PFSK-1 (cell line): Measurements from ENCODE around the gene EEF1AKMT3.

Source experiments
- FOXP2 ChIP-seq: optimal IDR thresholded peaks from 2 replicates; pipeline ENCODE3; 2011; ENCODE audit warnings: borderline replicate concordance, control low read depth, inconsistent platforms; ENCODE audit not compliant: insufficient read depth; ENCODE audit errors: extremely low read length, extremely low read depth
- POLR2AphosphoS5 ChIP-seq: IDR thresholded peaks from 2 replicates; pipeline ENCODE4 v1.6.1; 2012; ENCODE audit warnings: low read depth, mild to moderate bottlenecking, control low read depth, low read length, moderate library complexity
- SIN3A ChIP-seq: IDR thresholded peaks from 2 replicates; pipeline ENCODE4 v1.6.1; 2012; ENCODE audit warnings: mild to moderate bottlenecking, low read length, moderate library complexity, borderline replicate concordance; ENCODE audit not compliant: insufficient read depth
- TAF1 ChIP-seq: IDR thresholded peaks from 2 replicates; pipeline ENCODE4 v1.6.1; 2012; ENCODE audit warnings: low read length, control low read depth, borderline replicate concordance; ENCODE audit not compliant: insufficient read depth
- TF ChIP-seq, protein P1 (sequence below), 2 experiments: IDR thresholded peaks; 2 replicates each; pipeline versions ENCODE4 v1.6.1 to v1.8.0; 2011 to 2012; ENCODE audit warnings: low read depth in 2 of 2, low read length in 2 of 2, control low read depth in 1 of 2, inconsistent platforms in 1 of 2, mild to moderate bottlenecking in 1 of 2, moderate library complexity in 1 of 2; ENCODE audit not compliant: insufficient read depth in 1 of 2

The EEF1AKMT3 gene

DNA sequence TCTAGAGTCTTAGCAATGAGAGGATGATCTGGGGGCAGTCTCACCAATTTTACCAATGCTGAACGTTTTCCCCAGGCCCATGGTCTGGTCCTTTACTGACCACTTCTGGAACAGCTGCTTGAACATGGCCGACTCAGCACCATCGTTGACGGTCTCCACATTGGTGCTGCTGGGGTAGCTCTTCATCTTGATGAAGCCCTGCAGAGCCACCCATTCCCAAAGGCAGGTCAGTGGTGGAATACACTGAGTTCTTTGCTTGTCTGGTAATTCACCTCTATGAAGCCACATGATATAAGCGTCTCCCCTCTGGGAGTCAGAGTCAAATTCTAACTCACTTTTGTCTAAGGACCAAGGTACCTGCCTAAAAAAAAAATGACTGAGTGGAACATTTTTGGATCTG, 35.9 kb downstream of the EEF1AKMT3 start:
- TF ChIP-seq SIN3A (no peak), TAF1 (no peak), FOXP2 (no peak), POLR2AphosphoS5 (no peak)
- TF ChIP-seq, protein P1, sequence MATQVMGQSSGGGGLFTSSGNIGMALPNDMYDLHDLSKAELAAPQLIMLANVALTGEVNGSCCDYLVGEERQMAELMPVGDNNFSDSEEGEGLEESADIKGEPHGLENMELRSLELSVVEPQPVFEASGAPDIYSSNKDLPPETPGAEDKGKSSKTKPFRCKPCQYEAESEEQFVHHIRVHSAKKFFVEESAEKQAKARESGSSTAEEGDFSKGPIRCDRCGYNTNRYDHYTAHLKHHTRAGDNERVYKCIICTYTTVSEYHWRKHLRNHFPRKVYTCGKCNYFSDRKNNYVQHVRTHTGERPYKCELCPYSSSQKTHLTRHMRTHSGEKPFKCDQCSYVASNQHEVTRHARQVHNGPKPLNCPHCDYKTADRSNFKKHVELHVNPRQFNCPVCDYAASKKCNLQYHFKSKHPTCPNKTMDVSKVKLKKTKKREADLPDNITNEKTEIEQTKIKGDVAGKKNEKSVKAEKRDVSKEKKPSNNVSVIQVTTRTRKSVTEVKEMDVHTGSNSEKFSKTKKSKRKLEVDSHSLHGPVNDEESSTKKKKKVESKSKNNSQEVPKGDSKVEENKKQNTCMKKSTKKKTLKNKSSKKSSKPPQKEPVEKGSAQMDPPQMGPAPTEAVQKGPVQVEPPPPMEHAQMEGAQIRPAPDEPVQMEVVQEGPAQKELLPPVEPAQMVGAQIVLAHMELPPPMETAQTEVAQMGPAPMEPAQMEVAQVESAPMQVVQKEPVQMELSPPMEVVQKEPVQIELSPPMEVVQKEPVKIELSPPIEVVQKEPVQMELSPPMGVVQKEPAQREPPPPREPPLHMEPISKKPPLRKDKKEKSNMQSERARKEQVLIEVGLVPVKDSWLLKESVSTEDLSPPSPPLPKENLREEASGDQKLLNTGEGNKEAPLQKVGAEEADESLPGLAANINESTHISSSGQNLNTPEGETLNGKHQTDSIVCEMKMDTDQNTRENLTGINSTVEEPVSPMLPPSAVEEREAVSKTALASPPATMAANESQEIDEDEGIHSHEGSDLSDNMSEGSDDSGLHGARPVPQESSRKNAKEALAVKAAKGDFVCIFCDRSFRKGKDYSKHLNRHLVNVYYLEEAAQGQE (IDR thresholded peaks at IDR 0.05; ENCODE audit: insufficient read depth in 1 of 2, low read depth in 2 of 2, low read length in 2 of 2), result no peak

DNA sequence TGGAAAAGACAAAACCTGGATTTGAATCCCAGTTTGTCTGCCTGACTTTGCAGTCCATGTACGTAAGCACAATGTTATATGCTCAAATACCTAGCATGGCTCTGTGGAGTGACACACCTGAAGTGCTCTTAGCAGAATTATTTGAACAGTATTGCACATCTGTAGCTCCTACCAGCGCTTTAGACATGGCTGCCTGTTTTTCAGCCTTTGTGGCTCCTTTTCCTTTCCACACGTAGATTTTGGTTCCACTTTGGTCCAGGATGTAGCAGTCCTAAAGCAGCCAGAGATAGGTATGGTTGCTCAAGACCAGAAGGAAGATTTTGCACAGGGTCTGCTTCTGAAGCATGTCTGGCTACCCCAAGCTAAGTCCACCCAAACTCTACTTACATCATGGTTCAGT, 37.0 kb downstream of the EEF1AKMT3 start:
- no peak for TF ChIP-seq POLR2AphosphoS5
- TF ChIP-seq FOXP2, result no peak
- TF ChIP-seq, protein P1 (IDR thresholded peaks at IDR 0.05; ENCODE audit: insufficient read depth in 1 of 2, low read depth in 2 of 2, low read length in 2 of 2), result no peak
- TF ChIP-seq TAF1, result no peak
- TF ChIP-seq SIN3A, result no peak

DNA sequence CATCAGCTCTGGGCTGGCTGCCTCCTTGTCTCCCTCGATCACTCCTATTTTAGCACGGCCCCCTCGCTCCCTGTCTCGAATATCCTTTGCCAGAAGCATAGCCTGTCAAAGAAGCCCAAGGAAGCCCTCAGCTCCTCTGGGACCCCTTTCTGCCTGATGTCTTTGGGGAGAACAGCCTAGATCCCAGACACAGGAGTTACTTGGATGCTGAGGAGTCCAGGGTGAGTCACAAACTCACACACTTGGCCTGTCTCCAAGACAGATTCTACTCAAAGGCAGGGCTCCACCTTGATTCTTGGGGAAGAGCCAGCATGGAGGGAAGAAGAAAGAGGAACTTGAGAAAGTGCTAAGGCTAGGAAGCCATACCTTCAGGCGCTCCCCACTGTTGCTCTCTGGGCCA, 38.0 kb downstream of the EEF1AKMT3 start:
- TF ChIP-seq SIN3A, result no peak
- TF ChIP-seq TAF1, result no peak
- TF ChIP-seq, protein P1 (IDR thresholded peaks at IDR 0.05; ENCODE audit: insufficient read depth in 1 of 2, low read depth in 2 of 2, low read length in 2 of 2), result no peak
- no peak for TF ChIP-seq FOXP2
- TF ChIP-seq POLR2AphosphoS5, result no peak

DNA sequence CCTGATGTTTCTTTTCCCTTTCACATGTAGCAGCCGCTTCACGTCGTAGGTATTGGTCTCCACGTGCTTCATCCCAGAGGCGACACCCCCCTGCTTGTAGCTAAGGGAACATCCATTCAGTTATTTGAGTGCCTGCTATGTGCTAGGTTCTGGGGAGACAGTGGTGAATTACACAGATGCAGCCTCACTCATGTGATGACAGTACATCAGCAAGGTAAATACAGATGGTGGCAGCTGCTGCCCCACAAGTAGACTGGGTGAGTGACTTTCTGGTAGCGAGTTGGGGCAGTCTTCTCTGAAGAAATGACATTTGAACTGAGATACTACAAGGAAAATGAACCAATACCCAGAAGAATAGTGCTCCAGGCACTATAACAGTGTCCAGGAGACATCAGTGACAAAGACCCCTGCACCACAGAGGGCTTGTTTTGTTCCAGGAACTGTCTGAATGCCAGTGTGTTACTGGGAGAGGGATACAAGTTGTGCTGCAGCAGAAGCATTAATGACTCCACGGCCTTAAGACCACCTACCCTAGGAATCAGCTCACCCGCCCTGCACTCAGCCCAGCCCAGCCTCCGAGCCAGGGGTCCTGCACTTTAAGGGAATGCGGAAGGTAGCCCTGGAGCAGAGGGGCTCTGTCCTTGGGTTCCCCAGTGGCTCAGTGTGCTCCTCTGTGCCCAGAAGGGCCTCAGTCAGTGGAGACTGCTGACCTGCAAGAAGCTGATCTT, 38.8 kb downstream of the EEF1AKMT3 start:
- TF ChIP-seq TAF1, result no peak
- TF ChIP-seq POLR2AphosphoS5, result no peak
- TF ChIP-seq, protein P1 (IDR thresholded peaks at IDR 0.05; ENCODE audit: insufficient read depth in 1 of 2, low read depth in 2 of 2, low read length in 2 of 2), result no peak
- no peak for TF ChIP-seq FOXP2
- TF ChIP-seq SIN3A, result no peak
